SK-N-MC (cell line): Measurements from ENCODE around the gene TSPOAP1.

Experiments used
- EZH2 ChIP-seq: fragments of 200-600 bp; sonication (generic); IDR thresholded peaks from one replicate; pipeline ENCODE4 v1.6.1; 2017; ENCODE audit warnings: antibody characterized with exemption
- POLR2AphosphoS5 ChIP-seq: IDR thresholded peaks from 2 replicates; pipeline ENCODE4 v1.6.1; 2012; ENCODE audit warnings: mild to moderate bottlenecking, low read depth, low read length, borderline replicate concordance

GRCh38 chr17:58253082-58253481 is 75.5 kb downstream of the TSPOAP1 start:
- TF ChIP-seq EZH2 (no peak), POLR2AphosphoS5 (no peak)
